GM19035 (cell line): ENCODE data around the gene PHACTR2.
"Not testable (repeated sequence)": the region's sequence is repeated elsewhere in the genome, so short reads cannot be mapped to it uniquely, and the experiment has no call there.

Experiments used
- ATAC-seq: cut with Tn5 transposase; IDR thresholded peaks from one replicate; pipeline ENCODE4 v1.9.1; 2021; ENCODE audit not compliant: unreplicated experiment

Gene PHACTR2

GRCh38 chr6:143738072-143738690, 60.4 kb downstream of the PHACTR2 start:
- ATAC-seq: not testable (repeated sequence)

GRCh38 chr6:143739341-143739851, 61.6 kb downstream of the PHACTR2 start:
- ATAC-seq: no peak

DNA sequence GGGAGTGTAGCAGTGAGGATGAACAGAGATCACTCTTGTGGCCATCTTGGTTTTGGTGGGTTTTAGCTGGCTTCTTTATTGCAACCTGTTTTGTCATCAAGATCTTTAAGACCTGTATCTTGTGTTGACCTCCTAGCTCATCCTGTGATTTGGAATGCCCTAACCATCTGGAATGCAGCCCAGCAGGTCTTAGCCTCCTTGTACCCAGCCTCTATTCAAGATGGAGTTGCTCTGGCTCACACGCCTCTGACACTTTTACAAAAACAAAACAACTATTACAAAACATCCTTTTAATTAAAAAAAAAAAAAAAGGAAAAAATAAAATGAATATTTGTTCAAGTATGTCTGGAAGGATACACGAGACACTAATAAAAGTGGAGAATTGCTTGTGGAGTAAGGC, 62.4 kb downstream of the PHACTR2 start:
- no peak for ATAC-seq

DNA sequence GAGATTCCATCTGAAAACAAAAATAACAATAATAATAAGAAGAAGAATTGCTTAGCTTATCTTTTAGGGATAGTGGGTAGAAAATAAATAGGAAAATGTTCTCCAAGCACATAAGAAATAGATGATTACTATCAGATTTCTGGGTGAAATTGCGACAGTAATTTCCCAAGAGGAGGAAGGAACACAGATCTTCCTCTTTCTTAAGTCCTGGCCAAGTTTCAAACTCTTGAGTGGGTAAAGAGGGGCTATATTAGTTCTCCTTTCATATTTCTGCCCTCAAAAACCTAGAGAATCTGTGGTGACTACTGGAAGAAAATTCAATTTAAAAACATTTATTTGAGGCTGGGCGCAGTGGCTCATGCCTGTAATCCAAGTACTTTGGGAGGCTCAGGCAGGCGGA, 63.7 kb downstream of the PHACTR2 start:
- no peak for ATAC-seq

DNA sequence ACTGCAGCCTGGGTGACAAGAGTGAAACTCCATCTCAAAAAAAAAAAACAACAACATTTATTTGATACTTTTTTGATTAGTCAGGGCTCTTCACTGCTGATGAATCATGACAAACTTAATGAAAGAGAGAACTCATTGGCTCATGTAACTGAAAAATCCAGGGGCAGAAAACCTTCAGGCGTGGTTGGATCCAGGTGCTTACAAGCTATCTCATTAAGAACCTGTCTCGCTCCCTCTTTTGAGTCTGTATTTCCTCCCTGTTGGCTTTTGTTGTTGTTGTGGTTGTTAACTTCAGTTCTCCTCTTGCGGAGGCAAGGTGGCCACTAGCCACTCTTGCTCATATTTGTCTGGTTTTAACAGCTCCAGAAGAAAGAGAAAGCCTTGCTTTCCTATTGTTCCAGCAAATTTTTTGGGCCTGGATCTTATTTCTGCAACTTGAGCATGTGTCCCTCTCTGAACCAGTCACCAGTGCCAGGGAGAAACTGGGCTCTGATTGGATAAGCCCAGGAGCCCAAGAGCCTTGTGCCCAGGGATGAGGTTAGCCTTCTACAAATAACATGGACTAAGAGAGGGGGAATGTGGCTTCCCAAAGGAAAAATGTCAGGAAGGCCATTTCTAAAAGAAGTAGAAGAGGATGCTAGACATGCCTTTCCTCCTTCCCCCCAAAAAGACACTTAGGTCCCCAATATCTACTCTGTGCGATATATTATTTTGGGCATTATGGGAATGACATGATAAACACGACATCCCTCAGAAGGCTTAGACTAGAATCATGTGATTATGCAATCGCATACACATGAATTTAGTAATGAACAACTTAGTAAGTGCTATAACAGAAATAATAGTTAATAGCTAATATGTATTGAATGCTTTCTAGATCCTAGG, 64.5 kb downstream of the PHACTR2 start:
- ATAC-seq: no peak

DNA sequence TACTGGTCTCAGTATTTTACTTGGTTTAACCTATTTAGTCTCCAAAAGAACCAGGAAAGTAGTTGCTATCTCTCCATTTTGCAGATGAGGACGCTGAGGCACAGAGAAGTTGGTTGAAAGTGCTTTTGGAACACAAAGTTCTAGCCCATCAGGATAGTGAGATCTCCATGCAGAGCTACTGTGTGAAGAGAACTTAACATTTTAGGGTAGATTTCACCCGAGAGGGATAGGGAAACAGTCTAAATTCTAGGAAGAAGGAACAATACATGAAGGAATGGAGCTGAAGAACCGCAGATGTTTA, 65.1 kb downstream of the PHACTR2 start:
- no peak for ATAC-seq

DNA sequence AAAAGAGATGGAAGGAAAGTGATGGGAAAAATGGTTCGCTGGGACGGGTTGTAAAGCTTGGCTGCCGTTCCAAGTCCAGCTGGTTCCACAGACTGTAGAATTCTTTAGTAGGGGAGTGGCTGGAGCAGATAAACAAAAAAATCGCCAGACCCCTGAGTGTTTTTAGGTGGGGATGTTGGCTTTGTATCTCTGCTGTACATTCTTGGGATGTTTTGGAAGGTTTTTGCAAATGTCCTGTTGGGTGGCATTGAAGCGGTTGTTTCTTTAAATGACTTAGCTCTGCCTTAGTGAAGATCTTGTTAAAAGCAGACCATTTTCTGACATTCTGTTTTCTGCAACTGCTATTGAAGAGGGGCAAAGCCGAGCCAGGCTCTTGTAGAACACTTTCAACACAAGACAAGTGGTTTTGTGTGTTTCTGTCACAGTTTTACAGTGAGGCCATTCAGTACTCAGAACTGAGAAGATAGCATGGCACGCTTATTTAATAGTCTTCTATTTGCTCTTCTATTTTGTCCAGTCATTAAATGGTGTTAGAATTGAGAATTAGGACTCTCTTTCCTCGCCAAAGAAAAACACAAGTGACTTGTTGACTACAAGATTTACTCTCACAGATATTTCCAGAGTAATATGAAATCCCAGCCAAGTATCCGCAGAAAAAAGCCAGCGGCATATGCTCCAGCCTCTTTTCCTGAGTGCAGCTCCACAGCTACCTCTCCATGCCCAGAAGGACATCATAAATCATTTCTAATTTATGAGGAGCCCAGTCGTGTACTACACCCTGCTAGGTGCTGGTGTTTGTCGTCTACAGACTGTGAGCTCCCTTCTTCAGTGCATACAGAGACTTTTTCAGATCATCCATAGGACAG, 65.8 kb downstream of the PHACTR2 start:
- ATAC-seq: no peak

DNA sequence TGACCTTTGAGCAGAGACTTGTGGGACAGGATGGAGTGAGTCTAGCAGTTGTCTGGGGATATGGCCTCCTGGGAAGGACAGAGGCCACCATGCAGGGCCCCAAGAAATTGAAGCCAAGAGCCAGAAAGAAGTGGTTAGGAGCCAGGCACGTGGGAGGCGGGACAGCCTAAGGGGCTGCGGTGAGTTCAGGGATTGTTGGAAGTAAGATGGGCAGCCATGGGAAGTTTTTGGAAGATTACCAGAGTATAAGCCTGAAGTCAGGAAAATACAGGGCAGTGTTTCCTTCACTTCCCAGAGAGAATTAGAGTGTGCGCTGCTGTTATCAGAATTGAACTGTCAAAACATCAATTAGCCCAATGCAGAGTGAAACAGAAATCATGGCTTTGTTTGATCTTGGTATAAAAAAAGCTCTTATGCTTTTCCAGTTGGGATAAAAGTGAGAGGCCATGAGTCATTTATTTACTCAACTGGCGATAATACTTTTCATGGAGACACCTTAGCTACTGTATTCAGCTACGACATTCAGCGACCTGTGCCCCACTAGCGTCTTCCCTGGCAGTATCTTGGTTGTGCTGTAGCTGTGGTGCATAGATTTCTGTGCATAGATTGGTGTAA, 66.9 kb downstream of the PHACTR2 start:
- no peak for ATAC-seq

- ATAC-seq: no peak
Measured at GRCh38 chr6:143745166-143746133, 67.7 kb downstream of the PHACTR2 start.

DNA sequence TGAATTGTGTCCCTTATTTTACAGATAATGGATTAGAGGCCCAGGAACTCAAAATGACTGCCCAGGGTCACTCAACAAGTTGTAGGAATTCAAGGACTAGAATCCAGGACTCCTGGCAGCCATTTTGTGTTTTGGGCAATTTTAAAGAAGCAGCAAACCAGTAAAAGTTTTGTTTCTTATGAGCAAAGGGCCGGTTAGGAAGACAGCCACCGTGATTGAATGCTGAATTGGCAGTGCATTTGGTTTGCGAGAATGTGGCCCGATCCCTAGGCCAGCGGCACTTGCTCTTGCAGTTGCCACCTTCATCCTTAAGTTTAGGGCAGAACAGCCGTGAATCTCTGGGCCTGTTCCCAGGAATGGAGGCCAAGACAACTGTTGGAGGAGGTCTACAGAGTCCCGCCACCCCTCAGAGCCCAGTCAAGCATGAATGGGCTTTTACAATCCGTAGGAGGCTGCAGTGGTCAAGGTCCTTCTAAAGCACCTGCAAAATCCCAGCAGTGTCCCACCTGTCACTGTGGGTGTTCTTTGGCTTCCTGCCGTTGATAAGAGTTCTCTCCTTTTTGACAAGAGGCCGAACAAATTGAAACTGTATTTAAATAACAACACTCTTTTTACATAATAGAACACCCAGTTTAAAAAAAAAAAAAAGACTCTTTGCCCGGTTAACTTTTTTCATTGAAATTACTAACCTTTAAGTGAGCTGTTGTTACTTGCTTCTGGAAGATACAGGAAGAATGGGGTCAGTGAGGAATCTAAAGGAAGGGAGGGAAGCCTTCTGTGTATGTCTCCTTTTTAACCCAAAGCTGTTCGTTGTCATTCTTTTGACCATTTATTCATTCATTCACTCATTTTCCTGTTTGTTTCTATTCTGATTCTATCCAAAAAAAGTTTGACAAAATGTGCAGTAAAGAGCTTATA, 68.7 kb downstream of the PHACTR2 start:
- no peak for ATAC-seq

- no peak for ATAC-seq
Measured at GRCh38 chr6:143747347-143747842, 69.6 kb downstream of the PHACTR2 start.

DNA sequence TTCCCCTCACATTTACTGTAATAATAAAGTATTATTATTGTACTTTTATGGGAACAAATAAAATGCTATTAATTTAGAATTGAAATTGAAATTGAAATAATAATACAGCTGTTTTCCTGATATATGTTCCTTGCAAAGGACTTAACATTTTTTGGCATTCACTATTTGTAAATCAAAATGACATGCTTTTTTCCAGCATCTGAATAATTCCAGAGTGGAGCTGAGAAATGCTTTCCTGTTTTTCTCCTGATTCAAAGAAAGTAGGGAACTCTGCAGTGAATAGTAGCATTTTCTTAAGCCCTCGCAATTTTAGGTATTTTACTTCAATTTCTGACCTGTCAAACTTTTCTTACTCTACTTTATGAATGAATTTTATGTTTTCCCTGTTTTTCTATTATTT, 72.1 kb downstream of the PHACTR2 start:
- no peak for ATAC-seq

- no peak for ATAC-seq
Measured at GRCh38 chr6:143750877-143751276, 73.1 kb downstream of the PHACTR2 start.

DNA sequence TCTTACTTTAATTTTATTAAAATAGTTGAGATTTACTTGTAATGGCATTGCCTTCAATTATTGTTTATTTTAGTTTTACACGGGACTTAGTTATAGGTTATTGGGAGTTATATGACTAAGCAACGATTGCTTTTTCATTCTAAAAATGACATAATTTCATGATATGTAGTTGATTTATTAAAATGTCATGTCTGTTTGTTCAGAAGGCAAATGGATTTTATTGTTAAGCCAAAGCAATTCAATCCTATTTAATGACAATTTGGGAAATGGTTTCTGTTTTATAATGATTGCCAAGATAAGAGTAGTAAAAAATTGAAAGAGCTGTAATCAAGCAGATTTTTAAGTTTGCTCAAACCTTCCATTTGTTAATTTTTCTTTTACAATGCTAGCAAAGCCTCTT, 74.7 kb downstream of the PHACTR2 start:
- no peak for ATAC-seq

GRCh38 chr6:143753678-143754077, 75.9 kb downstream of the PHACTR2 start:
- no peak for ATAC-seq

GRCh38 chr6:143754204-143754603, 76.4 kb downstream of the PHACTR2 start:
- no peak for ATAC-seq

DNA sequence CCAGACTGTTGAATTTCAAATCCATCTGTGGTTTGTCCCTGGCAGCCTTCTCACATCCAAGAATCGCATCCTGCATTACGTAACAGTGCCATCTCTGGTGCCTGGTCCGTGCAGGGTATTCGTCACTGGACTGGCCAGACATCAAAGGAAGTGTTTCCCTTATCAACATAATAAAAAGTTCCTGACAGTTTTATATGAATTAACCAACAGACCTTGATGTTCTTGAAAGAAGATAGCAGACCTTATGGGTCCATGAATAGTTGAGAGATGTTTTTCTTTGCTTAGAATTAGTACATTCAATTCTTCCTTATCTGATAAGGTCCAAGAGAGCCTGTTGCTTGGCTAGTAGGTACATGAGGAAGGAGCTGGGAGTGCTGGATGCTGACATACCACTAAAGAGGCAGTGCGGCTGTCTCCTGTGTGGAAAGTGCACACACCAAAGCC, 77.6 kb downstream of the PHACTR2 start:
- ATAC-seq: no peak

DNA sequence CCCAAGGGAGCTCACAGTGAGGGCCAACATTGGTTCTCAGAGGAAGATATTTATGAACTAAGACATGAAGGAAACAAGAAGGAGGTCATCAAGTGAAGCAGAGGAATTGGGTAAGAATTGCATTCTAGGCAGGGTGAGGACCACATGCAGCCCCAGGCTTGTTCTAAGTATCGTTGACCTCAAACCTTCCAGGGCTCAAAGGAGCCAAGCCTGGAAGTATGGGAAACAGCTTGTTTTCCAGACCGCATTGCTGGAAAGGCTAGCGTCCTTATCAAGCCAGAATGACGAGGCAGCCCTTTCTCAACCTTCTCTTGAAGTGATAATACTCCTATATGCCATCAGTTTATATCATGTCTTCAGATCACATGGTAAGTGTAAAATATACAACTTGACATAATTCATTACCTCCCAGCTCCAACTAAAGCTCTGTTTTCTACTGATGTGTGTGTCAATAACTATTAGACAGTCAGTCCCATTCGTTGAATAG, 79.6 kb downstream of the PHACTR2 start:
- ATAC-seq: no peak
